NOMO-1 treated with DMSO at 0.1 percent for 48 hours (cell line): Measurements from ENCODE around the gene RABGEF1.
"Not testable (repeated sequence)": the region's sequence is repeated elsewhere in the genome, so short reads cannot be mapped to it uniquely, and the experiment has no call there.

Experiments used
- DNase-seq: peaks from one replicate; lab custom pipeline; 2025; ENCODE audit not compliant: unreplicated experiment; lab: John Stamatoyannopoulos, UW

The RABGEF1 gene

GRCh38 chr7:66734006-66734405, 6.5 kb upstream of the RABGEF1 start:
- no peak for DNase-seq

GRCh38 chr7:66735154-66735553, 5.4 kb upstream of the RABGEF1 start:
- DNase-seq = no peak

DNA sequence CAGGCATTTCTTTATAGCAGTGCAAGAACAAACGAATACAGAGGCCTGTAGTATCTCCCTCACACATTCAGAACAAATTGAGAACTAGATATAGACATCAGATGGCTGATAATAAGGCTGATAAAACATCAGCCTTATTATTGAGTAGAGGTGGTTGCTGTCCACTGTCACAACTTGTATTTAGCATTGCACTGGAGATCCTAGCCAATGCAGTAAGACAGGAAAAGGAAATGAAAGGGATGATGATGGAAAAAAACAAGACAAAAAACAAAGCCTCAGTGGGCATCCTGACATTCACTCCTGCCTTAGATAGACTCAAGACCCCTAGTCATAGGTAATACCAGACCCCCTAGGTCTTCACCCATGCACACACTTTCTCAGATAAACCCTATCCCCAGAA, 4.7 kb upstream of the RABGEF1 start:
- no peak for DNase-seq

GRCh38 chr7:66736892-66737291, 3.6 kb upstream of the RABGEF1 start:
- no peak for DNase-seq

GRCh38 chr7:66737667-66738066, 2.9 kb upstream of the RABGEF1 start:
- no peak for DNase-seq

GRCh38 chr7:66739477-66739876, 1.1 kb upstream of the RABGEF1 start:
- peak; percentile 49 for DNase-seq

GRCh38 chr7:66739953-66740301, 606 bp upstream of the RABGEF1 start:
- peak; percentile 30 for DNase-seq

DNA sequence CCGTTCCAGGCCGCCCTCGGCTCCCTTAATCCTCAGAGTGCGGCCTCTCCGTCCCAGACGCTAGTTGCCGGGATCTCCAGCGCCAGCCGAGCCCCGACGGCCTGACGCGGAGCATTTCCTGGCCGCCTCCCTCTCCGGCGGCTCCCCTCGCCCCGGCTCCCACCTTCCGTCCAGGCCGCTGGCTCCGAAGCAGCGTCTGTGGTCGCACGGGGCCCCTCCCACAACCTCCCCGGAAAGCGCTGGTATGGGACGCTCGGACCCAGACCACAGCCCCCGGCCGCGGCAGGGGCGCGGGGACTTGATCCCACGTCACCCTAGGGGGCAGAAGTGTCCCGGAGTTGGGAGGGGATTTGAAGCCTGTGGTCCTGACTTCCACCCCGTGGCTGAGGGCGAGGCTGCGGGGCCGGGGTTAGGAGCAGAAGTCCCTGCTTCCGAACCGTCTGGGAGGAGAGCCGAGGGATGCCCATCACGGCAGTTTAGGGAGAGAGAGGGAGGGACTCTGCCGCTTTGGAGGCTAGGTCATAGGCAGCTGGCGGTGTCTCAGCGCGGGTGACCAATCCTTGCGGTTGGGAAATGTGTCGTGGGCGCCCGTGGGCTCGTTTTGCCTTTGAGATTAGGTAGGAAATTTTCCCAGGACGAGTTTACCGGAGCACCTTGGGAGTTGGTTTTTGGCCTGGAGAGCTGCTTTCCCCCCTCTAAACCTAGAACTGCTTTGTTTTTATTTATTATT, 612 bp downstream of the RABGEF1 start:
- peak; percentile 30 for DNase-seq

DNA sequence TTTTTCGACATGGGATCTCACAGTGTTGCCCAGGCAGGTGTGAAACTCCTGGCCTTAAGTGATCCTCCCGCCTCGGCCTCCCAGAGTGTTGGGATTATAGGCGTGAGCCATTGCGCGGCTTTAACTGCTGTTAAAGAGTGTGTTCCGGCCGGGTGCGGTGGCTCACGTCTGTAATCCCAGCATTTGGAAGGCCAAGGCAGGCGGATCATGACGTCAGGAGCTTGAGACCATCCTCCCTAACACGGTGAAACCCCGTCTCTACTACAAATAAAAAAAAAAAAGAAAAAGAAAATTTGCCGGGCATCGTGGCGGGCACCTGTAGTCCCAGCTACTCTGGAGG, 1.1 kb downstream of the RABGEF1 start:
- no peak for DNase-seq

GRCh38 chr7:66742298-66742697, 1.8 kb downstream of the RABGEF1 start:
- DNase-seq = not testable (repeated sequence)

DNA sequence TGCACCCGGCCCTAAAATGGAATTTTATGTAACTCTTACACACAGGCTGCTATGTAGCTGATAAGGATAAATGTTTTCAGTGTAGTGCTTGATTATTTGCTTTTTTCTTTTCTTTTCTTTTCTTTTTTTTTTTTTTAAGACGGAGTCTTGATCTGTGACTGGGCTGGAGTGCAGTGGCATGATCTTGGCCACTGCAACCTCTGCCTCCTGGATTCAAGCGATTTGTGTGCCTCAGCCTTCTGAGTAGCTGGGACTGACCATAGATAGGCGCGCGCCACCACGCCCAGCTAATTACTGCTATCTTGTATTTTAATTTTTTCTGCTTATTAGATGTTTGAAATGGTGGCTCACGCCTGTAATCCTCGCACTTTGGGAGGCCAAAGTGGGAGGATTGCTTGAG, 3.4 kb downstream of the RABGEF1 start:
- no peak for DNase-seq

DNA sequence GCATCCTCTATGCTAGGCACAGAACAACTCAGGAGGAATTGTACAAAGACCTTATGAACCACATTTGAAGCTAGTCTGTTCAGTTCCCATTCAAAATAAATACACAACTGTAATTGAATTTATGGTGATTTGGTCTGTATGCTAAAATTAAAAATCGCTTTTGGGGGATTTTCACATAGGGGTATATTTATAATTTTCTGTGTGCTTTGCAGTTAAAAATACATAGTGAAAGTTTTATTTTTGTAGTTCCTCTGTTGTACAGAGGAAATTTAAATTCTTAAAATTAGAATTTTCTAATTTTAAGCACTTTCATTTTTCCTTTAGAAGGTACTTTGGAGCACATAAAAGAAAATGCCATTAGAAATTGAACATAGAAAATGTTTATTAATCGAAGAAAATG, 6.9 kb downstream of the RABGEF1 start:
- no peak for DNase-seq

DNA sequence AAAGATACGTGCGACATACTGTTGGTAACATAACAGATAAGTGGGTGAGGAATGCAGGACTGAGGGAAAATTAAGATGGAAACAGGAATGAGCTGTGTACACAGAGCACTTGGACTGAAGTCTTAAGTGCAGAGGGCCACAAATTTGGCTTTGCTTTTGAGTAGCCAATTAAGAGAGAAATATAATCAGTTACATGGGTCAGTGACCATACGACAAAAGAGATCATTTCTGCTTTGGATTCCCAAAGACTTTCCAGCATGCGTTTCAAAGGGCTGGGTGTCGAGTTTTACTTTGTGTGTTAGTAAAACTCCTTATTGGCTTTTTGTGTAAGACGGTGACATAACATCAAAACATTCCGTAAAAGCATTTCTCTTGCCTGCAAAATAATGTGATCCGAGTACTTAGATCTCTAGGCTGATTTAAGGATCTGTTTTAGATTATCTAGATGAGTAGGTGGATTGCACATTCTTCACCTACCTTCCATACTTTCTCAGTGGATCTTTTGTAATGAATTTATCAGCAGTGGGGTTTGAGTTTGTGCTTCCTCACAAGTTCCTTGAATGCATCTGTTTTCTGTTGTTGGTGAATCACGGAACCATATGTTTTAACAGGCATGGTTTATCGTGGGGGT, 7.5 kb downstream of the RABGEF1 start:
- DNase-seq = no peak

DNA sequence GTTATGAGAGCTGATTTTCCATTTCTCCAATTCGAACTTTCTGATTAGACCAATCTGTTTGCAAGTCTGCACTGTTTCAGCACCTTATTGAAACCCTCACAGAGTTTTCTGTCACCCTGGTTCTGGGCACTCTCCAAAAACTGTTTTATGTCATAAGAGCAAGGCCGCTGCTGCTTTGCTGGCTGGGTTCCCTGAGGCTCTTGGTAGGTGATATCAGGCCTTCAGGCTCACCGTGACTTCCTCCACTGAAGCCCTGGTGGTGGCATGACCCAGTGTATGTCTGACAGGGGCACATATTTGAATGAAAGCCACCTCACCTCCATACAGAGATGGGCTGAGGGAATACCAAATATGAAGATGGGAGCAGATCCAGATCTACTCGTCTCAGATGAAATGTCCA, 8.3 kb downstream of the RABGEF1 start:
- no peak for DNase-seq

GRCh38 chr7:66751945-66752344, 11.4 kb downstream of the RABGEF1 start:
- DNase-seq = no peak

DNA sequence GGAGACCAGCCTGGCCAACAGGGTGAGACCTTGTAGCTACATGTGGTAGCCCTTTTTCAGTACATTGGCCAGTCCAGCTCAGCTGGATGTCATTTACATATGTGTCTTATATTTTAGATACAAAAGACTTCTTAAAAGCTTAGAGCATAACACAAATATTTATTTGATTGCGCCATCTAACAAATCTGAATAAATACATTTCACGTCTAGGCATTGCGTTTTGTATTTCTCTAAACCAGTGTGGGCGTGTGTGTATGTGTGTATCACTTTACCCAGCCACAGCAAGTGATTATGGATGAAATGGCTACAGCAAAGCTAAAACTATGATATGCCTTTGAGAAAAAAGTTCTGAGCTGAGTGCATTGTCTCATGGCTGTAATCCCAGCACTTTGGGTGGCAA, 14.0 kb downstream of the RABGEF1 start:
- no peak for DNase-seq

- not testable (repeated sequence) for DNase-seq
Observed at GRCh38 chr7:66755059-66755458, 14.5 kb downstream of the RABGEF1 start.

DNA sequence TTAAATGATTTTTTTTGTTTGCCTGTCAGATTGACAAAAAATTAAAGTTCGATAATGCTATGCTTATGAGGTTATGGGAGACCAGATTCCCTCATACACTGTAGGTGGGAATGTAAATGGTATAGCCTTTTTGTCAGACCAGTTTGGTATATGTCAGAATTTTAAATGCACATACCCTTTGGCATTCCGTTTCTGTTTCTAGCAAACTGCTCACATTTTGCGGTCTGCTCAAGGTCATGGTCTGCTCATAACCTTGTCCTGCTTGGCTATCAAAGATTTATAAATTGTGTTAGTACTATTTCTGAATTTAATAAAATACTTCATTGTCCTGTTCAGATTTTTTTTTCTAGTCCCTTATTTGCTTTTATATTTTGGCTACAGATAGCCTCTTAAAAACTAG, 15.7 kb downstream of the RABGEF1 start:
- DNase-seq = not testable (repeated sequence)

DNA sequence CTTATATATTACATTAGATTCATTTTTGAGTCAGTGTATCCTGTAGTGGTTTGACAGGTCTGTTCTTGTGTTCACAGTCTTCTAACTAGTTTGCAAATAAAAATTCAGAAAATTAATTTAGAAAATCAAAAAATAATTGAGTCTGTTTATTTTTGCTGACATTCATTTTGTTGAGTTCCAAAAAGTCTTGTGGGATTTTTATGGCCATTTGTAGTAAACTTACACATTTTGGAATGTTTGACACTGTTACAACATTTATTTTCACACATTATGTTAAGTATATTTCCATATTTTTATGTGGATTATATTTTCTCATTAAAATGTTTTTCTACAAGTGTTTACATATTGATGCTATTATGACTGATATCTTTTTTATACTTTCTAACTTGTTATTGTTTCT, 16.4 kb downstream of the RABGEF1 start:
- no peak for DNase-seq

- no peak for DNase-seq
Observed at GRCh38 chr7:66757939-66758338, 17.4 kb downstream of the RABGEF1 start.

DNA sequence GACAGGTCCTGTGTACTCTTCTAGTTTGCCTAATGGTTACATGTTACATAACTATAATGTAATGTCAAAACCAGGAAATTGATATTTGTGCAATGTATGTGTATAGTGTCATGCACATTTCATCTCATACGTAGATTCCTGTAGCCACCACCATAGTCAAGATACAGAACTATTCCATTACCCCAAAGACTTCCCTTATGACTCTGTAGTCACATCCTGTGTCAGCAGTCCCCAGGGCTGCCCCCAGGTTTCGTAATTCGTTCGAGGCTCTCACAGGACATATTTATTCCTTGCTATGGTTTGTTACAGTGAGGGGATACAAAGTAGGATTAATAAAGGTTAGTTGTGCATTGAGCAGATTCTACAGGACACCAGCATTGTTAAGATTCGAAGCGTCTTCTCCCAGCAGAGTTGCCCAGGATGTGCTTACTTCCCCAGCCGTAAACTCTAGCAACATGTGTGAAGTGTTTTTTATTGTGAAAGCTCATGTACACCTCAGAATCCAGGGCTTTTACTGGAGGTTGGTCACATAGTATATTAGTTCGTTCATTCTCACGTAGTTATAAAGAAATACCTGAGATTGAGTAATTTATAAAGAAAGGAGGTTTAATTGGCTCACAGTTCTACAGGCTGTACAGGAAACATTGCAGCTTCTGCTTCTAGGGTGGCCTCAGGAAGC, 18.6 kb downstream of the RABGEF1 start:
- peak; percentile 95 for DNase-seq

DNA sequence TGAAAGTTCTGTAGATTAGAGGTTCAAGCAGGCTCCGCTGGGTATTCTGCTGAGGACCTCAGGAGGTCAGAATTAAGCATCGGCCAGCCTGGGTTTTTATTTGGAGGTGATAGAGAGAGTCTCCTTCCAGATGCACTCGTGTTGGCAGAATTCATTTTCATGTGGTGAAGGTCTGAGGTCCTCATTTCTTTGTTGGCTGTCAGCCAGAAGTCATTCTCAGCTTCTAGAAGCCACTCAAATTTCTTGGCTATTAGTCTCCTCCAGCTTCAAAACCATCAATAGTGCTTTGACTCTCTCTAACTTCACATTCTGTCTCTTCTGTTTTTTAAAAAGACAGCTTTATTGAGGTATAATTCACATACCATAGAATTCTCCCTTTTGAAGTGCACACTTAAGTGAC, 22.6 kb downstream of the RABGEF1 start:
- DNase-seq = not testable (repeated sequence)
